B cell (primary cell): ENCODE data around the gene ZKSCAN2. TPM values are rescaled to one million over a fixed set of nuclear protein-coding genes. Genes with fewer than 3 reads are reported as not detected.

Experiments
- ATAC-seq: fragments of 200-7000 bp; cut with Tn5 transposase; one replicate; pipeline ENCODE4 v1.10.0; 2021; ENCODE audit warnings: low read depth, mild to moderate bottlenecking, moderate number of reproducible peaks, moderate library complexity
- CTCF ChIA-PET: fragments of 350-600 bp; sonication (Branson Sonifier 250); formaldehyde crosslinking; loops from one replicate; lab custom pipeline; 2021; ENCODE audit warnings: antibody characterized with exemption, inconsistent platforms; lab: Charles Lee
- POLR2A ChIA-PET: fragments of 350-600 bp; sonication (Branson Sonifier 250); formaldehyde crosslinking; loops from one replicate; lab custom pipeline; 2021; ENCODE audit warnings: antibody characterized with exemption; lab: Charles Lee
- DNase-seq: peaks from one replicate; pipeline ENCODE4 v3.0.0; 2013
- H2AFZ ChIP-seq: 2 replicates; pipeline ENCODE4 v1.6.1; 2012; ENCODE audit warnings: mild to moderate bottlenecking, low read depth, low read length; ENCODE audit not compliant: insufficient read depth, poor library complexity, severe bottlenecking
- H3K27ac ChIP-seq, 2 donors: 1 replicate in 1 of 2; 2 replicates in 1 of 2; pipeline ENCODE4 v1.5.1; 2012 to 2013; ENCODE audit warnings: low read length in 2 of 2, mild to moderate bottlenecking in 2 of 2, moderate library complexity in 1 of 2
- H3K27me3 ChIP-seq, 4 experiments: fragments of 200-600 bp in 1 of 4; sonication (generic) in 1 of 4; replicated peaks in 1 of 4; 1 replicate in 2 of 4; 2 replicates in 2 of 4; pipeline versions ENCODE4 v1.6.1 to v1.7.0; 2013 to 2016; ENCODE audit warnings: low read length in 3 of 4, mild to moderate bottlenecking in 2 of 4, mixed read lengths in 1 of 4, moderate library complexity in 1 of 4; ENCODE audit not compliant: insufficient read depth in 4 of 4, control insufficient read depth in 3 of 4; ENCODE audit errors: control extremely low read depth in 1 of 4
- H3K36me3 ChIP-seq, 2 experiments: replicated peaks in 1 of 2; 1 replicate in 1 of 2; 2 replicates in 1 of 2; pipeline versions ENCODE4 v1.6.1 to v1.7.1; 2013; ENCODE audit warnings: low read length in 1 of 2; ENCODE audit not compliant: insufficient read depth in 2 of 2, control insufficient read depth in 1 of 2; ENCODE audit errors: control extremely low read depth in 1 of 2, extremely low read depth in 1 of 2
- H3K4me1 ChIP-seq, 2 donors: fragments of 200-600 bp in 1 of 2; sonication (generic) in 1 of 2; 1 replicate in 1 of 2; 2 replicates in 1 of 2; pipeline versions ENCODE4 v1.5.1 to v1.6.1; 2013 to 2017; ENCODE audit warnings: low read length in 2 of 2; ENCODE audit not compliant: control insufficient read depth in 2 of 2, insufficient read depth in 2 of 2
- H3K4me2 ChIP-seq: replicated peaks from 2 replicates; pipeline ENCODE3; 2012; ENCODE audit warnings: mild to moderate bottlenecking, low read depth, low read length; ENCODE audit not compliant: poor library complexity, severe bottlenecking
- H3K4me3 ChIP-seq, 5 experiments: fragments of 200-600 bp in 1 of 5; sonication (generic) in 1 of 5; 1 replicate in 3 of 5; 2 replicates in 2 of 5; pipeline versions ENCODE4 v1.5.1 to v1.7.0; 2011 to 2016; ENCODE audit warnings: low read length in 4 of 5, mild to moderate bottlenecking in 4 of 5, low read depth in 2 of 5, control low read depth in 1 of 5, moderate library complexity in 1 of 5; ENCODE audit not compliant: insufficient read depth in 1 of 5; ENCODE audit errors: control extremely low read depth in 1 of 5, extremely low read depth in 1 of 5
- H3K79me2 ChIP-seq: fragments of 200-600 bp; sonication (generic); one replicate; pipeline ENCODE4 v1.6.0; 2016; ENCODE audit warnings: low read length; ENCODE audit not compliant: control insufficient read depth, insufficient read depth
- H3K9ac ChIP-seq: fragments of 200-600 bp; sonication (generic); 2 replicates; pipeline ENCODE4 v1.6.1; 2017; ENCODE audit warnings: mild to moderate bottlenecking, low read length, moderate library complexity
- H3K9me3 ChIP-seq, 3 donors: one replicate each; pipeline versions ENCODE4 v1.6.1 to v1.7.1; 2013; ENCODE audit warnings: low read length in 2 of 3; ENCODE audit not compliant: control insufficient read depth in 2 of 3, insufficient read depth in 1 of 3; ENCODE audit errors: control extremely low read depth in 1 of 3
- H4K20me1 ChIP-seq: 2 replicates; pipeline ENCODE4 v1.6.0; 2012; ENCODE audit warnings: mild to moderate bottlenecking, low read length; ENCODE audit not compliant: insufficient read depth, control insufficient read depth, poor library complexity, severe bottlenecking
- H3K27ac Mint-ChIP-seq: one replicate; pipeline ENCODE4 v1.8.0; 2021; ENCODE audit warnings: mixed read lengths
- H3K27me3 Mint-ChIP-seq: one replicate; pipeline ENCODE4 v1.8.0; 2021; ENCODE audit warnings: mixed read lengths
- H3K4me1 Mint-ChIP-seq: one replicate; pipeline ENCODE4 v1.8.0; 2021; ENCODE audit warnings: mixed read lengths
- H3K4me3 Mint-ChIP-seq: one replicate; pipeline ENCODE4 v1.8.0; 2021; ENCODE audit warnings: mixed read lengths
- H3K9me3 Mint-ChIP-seq: one replicate; pipeline ENCODE4 v1.8.0; 2022; ENCODE audit warnings: mixed read lengths; ENCODE audit not compliant: insufficient read depth
- EZH2 ChIP-seq: IDR thresholded peaks from 2 replicates; pipeline ENCODE4 v1.6.1; 2012; ENCODE audit warnings: borderline replicate concordance, low read depth, mild to moderate bottlenecking, moderate library complexity, low read length; ENCODE audit not compliant: insufficient read depth, poor library complexity, severe bottlenecking
- WGBS: methylation state at CpG from one replicate; pipeline ENCODE4 v1.1.5; 2013; ENCODE audit warnings: missing lambda C conversion rate; ENCODE audit not compliant: insufficient coverage; 5-methylcytosine and 5-hydroxymethylcytosine counted together
- intact Hi-C: fragments of 100-400 bp; cut with micrococcal nuclease; formaldehyde crosslinking; loops from one replicate; pipeline ENCODE4 v1.10.0; 2022
- polyA plus RNA-seq: library from polyadenylated mRNA; depleted of rRNA; stranded (reverse); fragments of >200 nt; gene quantifications from 2 replicates; pipeline ENCODE4 v1.2.3, GENCODE V29; 2012
- total RNA-seq, 2 donors: library from RNA; stranded (reverse); fragments of 120-200 nt in 1 of 2; gene quantifications; 1 replicate in 1 of 2; 2 replicates in 1 of 2; pipeline versions ENCODE4 v1.2.3 to v1.2.4, GENCODE V29; 2013 to 2022
- TF ChIP-seq, protein P1 (sequence below): fragments of 200-600 bp; IDR thresholded peaks from one replicate; pipeline ENCODE4 v1.8.0; 2022; ENCODE audit warnings: antibody characterized with exemption, mild to moderate bottlenecking

Gene ZKSCAN2
- total and polyA plus RNA-seq, 2 donors (not counting 1 experiment from before 2014, with no cell fraction given) = 0.85 to 9.1 TPM

DNA sequence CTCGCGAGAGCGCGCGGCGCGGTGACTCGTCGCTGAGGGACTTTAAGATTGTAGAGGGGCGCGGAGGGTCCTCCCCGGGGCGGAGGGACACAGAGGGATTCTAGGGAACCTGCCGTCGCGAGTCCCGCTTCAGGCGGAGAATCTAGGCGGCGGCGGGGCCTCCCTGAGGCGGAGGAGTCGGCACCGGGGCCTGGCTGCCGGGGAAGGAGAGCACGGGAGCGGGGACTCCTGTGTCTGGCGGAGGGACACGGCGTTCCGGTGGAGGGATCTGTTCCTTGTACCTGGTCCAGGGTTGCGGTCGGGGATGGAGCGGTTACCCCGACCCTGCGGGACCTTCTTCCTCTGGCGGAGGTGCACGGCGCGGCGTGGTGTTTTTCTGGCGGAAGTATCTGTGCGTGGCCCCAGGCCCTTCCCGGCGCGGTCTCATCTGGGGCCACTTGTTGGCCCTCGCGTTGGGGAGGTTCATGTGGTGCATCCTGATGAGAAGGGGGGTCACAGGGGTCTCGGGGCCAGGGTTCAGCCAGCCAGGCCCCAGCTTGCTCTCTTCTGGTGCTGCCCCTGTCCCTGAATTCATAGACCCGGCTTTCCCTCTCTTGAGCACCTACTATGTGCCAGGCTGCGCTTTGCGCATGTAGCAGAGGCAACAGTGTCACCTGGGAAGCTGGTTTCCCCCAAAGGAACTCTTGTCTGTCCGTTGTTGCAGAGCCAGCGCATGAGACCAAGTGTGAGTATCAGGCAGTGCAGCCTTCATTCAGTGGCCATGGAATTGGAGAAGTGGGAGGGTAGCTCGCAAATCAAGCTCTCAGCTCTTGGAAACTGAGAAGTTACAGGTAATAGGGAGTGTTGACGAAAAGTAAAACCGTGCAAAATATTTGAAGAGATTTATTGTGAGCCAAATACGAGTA, 563 bp upstream of the ZKSCAN2 start:
- H3K9me3 Mint-ChIP-seq = no peaks in the 10 kb centered on the region
- Histone ChIP-seq H3K9ac (peak overlapping the region; percentile 92), H3K9me3 (no peaks in the 10 kb centered on the region), H3K36me3 (peaks cover 2 to 10% of the 10 kb centered on the region in 2 experiments), H3K4me3 (peak overlapping the region; percentile 43 to 81 (median 79)), H3K27ac (peak overlapping the region; percentile 60 to 92), H3K4me2 (peak overlapping the region; percentile 92), H3K4me1 (peaks cover 20 to 28% of the 10 kb centered on the region in 2 donors), H4K20me1 (peaks cover 25% of the 10 kb centered on the region), H3K27me3 (no peaks in the 10 kb centered on the region), H2AFZ (peak overlapping the region; percentile 92), H3K79me2 (peaks cover 47% of the 10 kb centered on the region)
- ATAC-seq = peak; percentile 22
- ChIA-PET CTCF (no interaction called here), POLR2A (interaction anchor here (0.7 kb wide), 1 partner anchor 1397 kb away, joined by 5 read pairs; no protein-coding TSS in a partner anchor)
- DNase-seq = peak; percentile 92
- peak overlapping the region; percentile 98 for H3K27ac Mint-ChIP-seq
- WGBS = 1% methylated on average over 49 of the region's 58 CpGs
- H3K27me3 Mint-ChIP-seq = no peaks in the 10 kb centered on the region
- intact Hi-C loops = loop anchor here (1.0 to 2.0 kb wide), 4 partner anchors 151 to 719 kb away; partner anchors contain the start of gene RBBP6
- H3K4me3 Mint-ChIP-seq = peak overlapping the region; percentile 98
- TF ChIP-seq, protein P1, sequence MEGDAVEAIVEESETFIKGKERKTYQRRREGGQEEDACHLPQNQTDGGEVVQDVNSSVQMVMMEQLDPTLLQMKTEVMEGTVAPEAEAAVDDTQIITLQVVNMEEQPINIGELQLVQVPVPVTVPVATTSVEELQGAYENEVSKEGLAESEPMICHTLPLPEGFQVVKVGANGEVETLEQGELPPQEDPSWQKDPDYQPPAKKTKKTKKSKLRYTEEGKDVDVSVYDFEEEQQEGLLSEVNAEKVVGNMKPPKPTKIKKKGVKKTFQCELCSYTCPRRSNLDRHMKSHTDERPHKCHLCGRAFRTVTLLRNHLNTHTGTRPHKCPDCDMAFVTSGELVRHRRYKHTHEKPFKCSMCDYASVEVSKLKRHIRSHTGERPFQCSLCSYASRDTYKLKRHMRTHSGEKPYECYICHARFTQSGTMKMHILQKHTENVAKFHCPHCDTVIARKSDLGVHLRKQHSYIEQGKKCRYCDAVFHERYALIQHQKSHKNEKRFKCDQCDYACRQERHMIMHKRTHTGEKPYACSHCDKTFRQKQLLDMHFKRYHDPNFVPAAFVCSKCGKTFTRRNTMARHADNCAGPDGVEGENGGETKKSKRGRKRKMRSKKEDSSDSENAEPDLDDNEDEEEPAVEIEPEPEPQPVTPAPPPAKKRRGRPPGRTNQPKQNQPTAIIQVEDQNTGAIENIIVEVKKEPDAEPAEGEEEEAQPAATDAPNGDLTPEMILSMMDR = peak; percentile 20
- no peak for TF ChIP-seq EZH2
- H3K4me1 Mint-ChIP-seq = peaks cover 41% of the 10 kb centered on the region
